Left forelimb (tissue), 1 donor: ENCODE results near the gene BOD1.

Experiments used
- DNase-seq: peaks from one replicate; pipeline ENCODE4 v3.0.0-alpha.2; 2018; ENCODE audit warnings: low spot score

BOD1 gene

DNA sequence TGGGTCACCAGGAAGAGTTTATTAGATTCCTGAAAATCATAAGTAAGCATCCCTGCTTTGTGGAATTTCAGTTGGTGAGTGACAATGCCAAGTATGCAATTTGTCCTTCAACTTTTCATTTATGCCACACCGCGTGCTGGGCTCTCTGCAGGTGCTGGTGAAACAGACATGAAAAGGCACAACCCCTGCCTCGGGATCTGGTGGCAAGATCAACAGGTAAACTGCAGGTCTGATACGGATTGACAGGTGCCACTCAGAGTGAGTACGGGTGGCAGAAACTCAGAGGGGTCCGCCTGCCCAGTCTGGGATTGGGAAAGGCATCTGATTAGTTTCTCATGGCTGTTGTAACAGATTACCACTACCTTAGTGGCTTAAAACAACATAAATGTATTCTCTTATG lies 40.5 kb downstream of the BOD1 start:
- DNase-seq = no peak

DNA sequence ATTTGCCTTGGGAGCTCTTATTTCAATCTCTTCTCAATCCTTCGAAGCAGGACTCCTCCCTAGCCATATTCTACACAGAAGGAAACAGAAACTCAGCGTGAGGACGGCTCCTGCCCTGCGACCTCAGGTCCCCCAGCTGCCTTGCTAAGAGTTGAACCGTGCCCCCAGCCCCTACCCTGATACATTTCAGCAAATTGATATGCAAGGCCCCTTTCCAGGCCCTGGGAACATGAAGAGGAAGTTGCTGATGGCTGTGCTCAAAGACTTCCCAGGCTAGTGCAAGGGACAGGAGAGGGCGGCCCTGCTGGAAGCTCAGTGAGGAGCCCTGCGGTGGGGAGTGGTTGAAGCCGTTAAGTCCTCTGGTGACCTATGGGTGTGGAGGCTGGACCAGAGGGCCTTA lies 41.5 kb downstream of the BOD1 start:
- no peak for DNase-seq

DNA sequence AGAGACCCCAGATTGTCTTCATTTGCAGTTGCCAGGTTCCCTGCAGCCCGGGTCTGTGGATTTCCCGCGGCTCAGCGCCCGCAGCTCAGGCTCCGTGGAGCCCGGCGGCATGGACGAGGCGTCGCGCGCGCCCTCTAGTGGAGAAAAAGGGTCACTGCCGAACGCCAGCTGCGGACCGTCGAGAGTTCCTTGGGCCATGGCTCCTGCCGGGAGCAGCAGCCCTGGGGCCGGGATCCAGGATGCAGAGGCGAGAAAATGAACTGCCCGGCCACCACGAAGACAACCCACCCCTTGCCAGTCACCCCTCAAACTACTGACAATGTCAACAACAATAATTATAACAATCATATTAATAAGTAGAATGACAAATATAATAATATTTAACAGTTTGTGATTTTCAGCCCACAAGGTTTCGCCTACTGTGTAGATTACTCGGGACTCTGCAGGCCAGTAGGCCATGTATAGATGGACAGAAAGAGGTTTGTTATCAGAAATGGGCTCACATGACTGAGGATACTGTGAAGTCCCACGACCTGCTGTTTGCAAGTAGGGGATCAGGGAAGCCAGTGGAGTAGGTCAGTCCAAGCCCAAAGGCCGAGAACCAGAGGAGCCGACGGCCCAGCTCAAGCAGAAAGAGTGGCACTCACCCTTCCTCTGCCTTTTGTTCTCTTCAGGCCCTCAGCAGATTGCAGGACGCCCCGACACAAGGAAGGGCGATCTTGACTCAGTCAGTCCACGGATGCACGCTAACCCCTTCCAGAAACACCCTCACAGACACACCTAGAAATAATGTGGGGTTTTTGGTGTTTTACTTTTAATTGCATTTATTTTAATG lies 43.1 kb downstream of the BOD1 start:
- peak; percentile 89 for DNase-seq

DNA sequence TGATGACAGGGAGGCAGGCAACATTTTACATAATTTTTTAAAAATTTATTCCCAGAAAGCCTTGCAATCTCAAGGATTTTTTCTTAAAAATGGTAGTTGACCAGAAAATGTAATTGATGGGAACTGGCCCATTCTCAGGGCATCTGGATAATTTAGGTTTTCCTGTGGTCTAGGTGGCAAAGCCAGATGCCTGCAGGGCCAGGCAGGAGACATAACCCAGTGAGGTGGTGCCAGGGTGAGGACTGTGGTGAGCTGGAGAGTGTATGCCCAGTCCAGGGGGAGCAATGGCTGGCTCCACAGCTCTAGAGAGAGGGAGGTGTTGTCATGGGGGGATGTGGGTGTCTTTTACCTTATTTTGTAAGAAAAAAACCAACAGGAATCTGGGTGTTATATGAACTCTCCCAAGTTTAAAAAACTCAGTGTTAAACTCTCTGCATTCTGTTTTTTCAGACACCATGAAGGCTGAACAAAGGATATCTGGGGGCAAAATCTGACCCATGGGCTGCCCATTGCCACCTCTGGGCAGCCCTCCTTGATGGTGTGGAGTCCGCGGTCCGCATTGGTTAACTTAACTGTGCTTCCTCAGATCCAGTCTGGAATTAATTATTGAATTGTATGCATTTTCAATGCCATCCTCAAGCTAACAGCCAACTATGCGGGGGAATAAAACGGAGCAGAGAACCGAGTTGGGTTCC lies 43.9 kb downstream of the BOD1 start:
- no peak for DNase-seq

DNA sequence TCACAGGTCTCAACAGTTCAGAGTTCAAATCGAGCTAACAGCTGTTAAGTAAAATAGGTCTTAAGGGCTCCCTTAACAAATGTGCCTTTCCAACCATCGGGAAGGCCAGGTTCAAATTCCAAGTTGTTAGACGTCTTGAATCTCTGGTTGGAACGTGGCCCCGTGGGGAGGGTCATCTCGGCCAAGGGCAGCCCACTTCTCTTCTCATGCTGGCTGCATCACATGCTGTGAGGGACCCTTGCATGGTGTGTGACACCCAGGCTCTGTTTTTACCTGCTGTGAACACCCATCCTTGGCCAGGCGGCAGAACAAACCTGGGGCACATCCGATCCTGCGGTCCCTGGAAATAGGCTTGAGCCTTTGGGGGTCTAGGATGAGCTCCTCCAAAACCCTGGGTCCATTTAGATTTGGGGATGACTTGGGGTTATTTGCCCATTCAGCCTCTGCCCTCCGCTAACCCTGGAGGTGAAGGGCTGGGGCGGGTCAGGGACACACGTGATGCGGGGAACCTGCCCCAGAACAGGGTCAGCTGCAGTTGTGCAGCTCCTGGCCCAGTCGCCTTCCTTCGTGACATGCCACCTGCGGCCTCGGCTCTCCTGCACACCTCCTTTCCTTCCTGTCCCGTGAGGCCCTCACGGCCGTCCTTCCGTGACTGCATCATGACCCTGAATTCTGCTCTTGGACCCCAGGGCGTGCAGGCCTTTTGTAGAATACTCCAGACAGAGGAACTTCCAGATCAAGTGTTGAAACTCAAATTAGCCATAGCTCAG lies 45.9 kb downstream of the BOD1 start:
- DNase-seq = no peak

DNA sequence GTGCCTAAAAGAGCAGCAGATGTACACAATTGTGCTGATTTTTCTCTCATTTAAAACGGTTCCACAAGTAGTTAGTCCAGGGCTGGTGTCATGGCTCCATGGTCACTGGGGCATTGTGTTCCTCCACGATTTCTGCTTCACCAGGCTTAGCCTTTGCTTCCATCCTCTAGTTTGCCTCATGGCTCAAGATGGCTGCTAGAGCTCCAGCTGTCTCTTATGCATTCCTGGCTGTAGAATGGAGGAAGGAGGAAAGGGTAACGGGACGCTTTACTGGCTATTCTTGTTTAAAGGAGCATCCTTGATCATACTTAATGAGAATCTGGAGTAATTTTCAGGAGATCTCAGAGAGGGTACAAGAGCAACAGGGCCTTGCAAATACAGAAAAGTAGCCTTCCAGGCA lies 47.7 kb downstream of the BOD1 start:
- no peak for DNase-seq

DNA sequence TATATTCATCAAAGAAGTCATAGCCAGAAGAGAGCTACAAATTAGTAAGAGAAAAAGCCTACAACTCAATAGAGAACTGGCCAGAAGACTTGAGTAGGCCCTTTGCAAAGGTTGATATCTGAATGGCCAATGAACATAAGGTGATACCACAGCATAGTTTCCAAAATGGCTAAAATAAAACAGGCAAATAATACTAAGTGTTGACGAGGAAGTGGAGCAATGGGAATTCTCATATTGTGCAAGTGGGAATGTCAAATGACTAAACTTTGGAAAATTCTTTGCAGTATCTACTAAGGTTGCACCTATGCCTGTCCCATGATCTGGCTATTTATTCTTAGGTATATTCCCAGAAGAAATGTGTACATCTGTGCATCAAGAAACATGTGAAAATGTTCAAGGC lies 48.3 kb downstream of the BOD1 start:
- no peak for DNase-seq

DNA sequence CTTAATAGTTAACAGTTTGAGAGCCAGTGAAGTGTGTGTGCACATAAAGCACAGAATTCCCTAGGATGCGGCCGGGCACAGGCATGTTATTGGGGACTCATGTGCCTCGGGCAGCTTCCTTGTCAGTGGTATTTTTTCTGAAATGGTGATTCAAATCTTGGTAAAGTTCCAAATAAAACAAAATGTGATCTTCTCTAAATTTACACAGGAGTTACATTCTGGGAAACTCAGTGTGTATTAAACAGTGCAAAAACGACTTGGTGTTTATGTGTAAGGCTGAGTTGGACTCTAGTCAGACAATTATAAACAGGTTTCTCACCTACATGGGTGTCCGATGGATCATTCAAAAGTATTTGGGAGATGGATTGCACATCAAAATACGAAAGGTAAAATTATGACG lies 48.9 kb downstream of the BOD1 start:
- DNase-seq = no peak

DNA sequence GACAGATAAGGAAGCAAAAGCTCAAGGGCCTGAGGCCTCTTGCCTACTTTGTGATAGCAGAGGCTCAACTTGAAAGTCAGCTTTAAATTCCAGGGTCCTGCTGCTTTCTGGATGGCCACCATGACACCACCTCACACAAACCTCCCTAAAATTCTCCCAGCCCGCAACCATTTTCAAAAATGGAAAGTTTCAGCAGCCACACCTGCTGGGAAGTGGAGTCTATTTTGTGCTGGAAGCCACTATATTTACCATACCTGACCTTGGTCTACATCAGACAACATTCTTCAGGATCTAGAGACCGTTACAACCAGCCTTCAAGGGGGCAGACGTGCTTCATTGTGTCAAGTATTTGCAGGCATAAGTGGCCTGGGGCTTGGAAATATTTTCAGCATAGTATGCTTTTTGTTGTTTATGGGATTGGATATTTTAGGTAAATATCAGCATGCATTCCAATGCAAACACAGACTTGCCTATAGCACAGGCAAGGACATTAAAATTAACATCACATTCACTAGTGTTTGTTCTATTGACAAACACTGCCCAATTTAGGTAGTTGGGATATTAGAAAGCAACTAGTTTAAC lies 50.9 kb downstream of the BOD1 start:
- no peak for DNase-seq

DNA sequence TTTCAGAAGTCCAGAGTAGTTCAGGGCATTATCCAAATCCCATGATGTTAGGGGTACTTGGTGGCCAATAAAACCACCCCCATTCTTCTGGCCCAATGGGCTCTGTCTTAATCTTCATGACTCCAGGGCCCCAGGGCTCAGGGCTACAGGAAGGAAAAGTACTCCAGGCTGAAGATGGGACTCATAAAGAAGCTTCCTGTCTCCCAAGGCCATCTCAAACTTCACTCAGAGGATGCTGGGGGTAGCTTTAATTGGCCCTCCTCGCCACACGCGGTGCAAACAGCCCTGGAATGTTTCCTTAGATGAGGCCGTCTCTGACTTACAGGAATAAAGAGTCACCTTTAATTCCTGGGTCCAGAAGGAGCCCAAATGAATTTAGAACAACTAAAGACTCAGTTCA lies 52.3 kb downstream of the BOD1 start:
- no peak for DNase-seq

DNA sequence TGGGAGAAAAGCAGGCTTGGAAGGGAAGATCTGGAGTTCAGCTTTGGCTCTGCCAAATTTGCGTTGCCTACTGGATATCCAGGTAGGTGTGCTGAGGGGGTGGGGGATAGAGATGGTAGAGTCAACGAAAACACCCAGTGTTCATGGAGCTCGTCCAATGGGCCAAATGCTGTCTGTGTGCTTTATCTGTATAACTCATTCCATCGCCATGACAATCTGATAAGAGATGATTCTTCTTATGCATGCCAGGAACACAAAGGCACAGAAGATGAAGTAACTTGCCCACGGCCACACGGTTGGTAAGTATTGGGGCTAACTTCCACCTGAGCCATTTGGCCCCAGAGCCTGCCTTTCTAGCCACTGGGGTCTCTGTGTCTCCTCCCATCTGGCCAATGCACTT lies 53.2 kb downstream of the BOD1 start:
- no peak for DNase-seq

DNA sequence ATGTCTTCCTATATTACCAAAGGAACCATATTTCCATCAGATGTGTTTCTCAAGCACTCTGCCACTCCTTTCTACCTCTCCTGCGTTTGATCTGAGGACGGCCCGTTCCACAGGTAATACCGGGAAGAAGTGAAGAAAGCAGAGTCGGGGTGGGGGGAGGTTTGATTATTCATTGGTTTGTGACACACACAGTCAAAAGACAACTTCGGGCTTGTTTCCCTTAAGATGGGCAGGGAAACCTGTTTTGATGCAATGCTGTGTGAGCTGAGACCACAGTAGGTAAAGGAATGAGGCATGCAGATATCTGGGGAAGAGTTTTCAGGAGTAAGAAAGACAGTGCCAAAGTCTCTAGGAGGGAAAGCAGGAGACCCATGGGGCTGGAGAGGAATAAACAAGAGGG lies 54.0 kb downstream of the BOD1 start:
- no peak for DNase-seq
